Astrocyte (in vitro differentiated cells and primary cell): ENCODE data around the gene TOP2B.

Experiments used
- EZH2 ChIP-seq: IDR thresholded peaks from 2 replicates; pipeline ENCODE4 v1.6.1; 2012; ENCODE audit warnings: mild to moderate bottlenecking, low read length, inconsistent platforms; ENCODE audit not compliant: insufficient read depth
- TF ChIP-seq, protein P1 (sequence below): IDR thresholded peaks from 2 replicates; pipeline ENCODE4 v1.5.1; 2011; ENCODE audit warnings: low read depth, mild to moderate bottlenecking, inconsistent platforms, low read length, moderate library complexity; ENCODE audit not compliant: insufficient read depth

DNA sequence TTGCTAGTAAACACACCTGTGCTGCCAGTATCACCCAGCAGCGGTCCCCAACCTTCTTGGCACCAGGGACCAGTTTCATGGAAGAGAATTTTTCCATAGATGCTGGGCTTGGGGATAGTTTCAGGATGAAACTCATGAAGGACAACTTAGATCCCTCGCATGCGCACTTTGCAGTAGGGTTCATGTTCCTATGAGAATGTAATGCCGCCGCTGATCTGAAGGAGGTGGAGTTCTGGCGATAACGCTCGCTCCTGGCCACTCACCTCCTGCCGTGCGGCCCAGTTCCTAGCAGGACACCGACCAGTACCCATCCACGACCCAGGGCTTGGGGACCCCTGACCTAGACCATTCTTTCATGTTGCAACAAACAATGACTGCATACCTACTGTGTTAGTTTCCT lies 89.7 kb downstream of the TOP2B start:
- TF ChIP-seq, protein P1, sequence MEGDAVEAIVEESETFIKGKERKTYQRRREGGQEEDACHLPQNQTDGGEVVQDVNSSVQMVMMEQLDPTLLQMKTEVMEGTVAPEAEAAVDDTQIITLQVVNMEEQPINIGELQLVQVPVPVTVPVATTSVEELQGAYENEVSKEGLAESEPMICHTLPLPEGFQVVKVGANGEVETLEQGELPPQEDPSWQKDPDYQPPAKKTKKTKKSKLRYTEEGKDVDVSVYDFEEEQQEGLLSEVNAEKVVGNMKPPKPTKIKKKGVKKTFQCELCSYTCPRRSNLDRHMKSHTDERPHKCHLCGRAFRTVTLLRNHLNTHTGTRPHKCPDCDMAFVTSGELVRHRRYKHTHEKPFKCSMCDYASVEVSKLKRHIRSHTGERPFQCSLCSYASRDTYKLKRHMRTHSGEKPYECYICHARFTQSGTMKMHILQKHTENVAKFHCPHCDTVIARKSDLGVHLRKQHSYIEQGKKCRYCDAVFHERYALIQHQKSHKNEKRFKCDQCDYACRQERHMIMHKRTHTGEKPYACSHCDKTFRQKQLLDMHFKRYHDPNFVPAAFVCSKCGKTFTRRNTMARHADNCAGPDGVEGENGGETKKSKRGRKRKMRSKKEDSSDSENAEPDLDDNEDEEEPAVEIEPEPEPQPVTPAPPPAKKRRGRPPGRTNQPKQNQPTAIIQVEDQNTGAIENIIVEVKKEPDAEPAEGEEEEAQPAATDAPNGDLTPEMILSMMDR: no peak
- TF ChIP-seq EZH2: no peak
